HL-60 (cell line): ENCODE data around the gene STAT5B.

Source experiments
- DNase-seq, 2 experiments: peaks; one replicate each; pipeline ENCODE4 v3.0.0-alpha.2; 2010 to 2020; ENCODE audit warnings: low read depth in 1 of 2, low spot score in 1 of 2
- H3K27ac ChIP-seq: fragments of 250-450 bp; sonication (Bioruptor Pico); replicated peaks from 2 replicates; pipeline ENCODE4 v1.5.1; 2020; ENCODE audit warnings: mild to moderate bottlenecking, moderate library complexity
- H3K27me3 ChIP-seq: fragments of 250-450 bp; sonication (Bioruptor Pico); 2 replicates; pipeline ENCODE4 v1.5.1; 2021; ENCODE audit warnings: mild to moderate bottlenecking, moderate library complexity; ENCODE audit not compliant: insufficient read depth, poor library complexity, severe bottlenecking
- H3K4me3 ChIP-seq: replicated peaks from 2 replicates; pipeline ENCODE4 v1.5.1; 2011; ENCODE audit warnings: mild to moderate bottlenecking, control low read depth, low read length; ENCODE audit not compliant: insufficient read depth
- CTCF ChIP-seq: IDR thresholded peaks from one replicate; pipeline ENCODE4 v1.5.1; 2011; ENCODE audit warnings: low read length, control low read depth, inconsistent platforms; ENCODE audit not compliant: insufficient read depth
- GABPA ChIP-seq: IDR thresholded peaks from 2 replicates; pipeline ENCODE4 v1.6.1; 2012; ENCODE audit warnings: low read depth
- POLR2AphosphoS5 ChIP-seq: IDR thresholded peaks from 2 replicates; pipeline ENCODE4 v1.6.1; 2012; ENCODE audit warnings: low read depth
- REST ChIP-seq: IDR thresholded peaks from 2 replicates; pipeline ENCODE4 v1.6.1; 2012; ENCODE audit warnings: low read depth; ENCODE audit not compliant: insufficient replicate concordance
- SPI1 ChIP-seq: IDR thresholded peaks from 2 replicates; pipeline ENCODE4 v1.6.1; 2012; ENCODE audit warnings: low read depth, mild to moderate bottlenecking, borderline replicate concordance

STAT5B gene

GRCh38 chr17:42290577-42290976, 14.4 kb upstream of the STAT5B start:
- Histone ChIP-seq H3K27ac (no peak overlapping the region), H3K4me3 (no peak overlapping the region), H3K27me3 (no peaks in the 10 kb centered on the region)
- DNase-seq: no peak
- TF ChIP-seq GABPA (no peak), POLR2AphosphoS5 (no peak), REST (no peak), CTCF (no peak), SPI1 (no peak)

GRCh38 chr17:42289611-42290181, 13.5 kb upstream of the STAT5B start:
- Histone ChIP-seq H3K27me3 (no peaks in the 10 kb centered on the region), H3K4me3 (no peak overlapping the region), H3K27ac (no peak overlapping the region)
- peak in 1 of 2 experiments; percentile 18 for DNase-seq
- TF ChIP-seq CTCF (no peak), REST (no peak), GABPA (no peak), SPI1 (no peak), POLR2AphosphoS5 (no peak)

- TF ChIP-seq GABPA: no peak
- TF ChIP-seq REST: no peak
- no peak for TF ChIP-seq POLR2AphosphoS5
- TF ChIP-seq CTCF: no peak
- TF ChIP-seq SPI1: no peak
- Histone ChIP-seq H3K27ac (peak overlapping the region; percentile 26; the same call in 1 of the 2 replicates), H3K4me3 (peak overlapping the region; percentile 27), H3K27me3 (no peaks in the 10 kb centered on the region)
- no peak for DNase-seq
Measured at GRCh38 chr17:42288803-42289610, 12.8 kb upstream of the STAT5B start.
